Measurements from ENCODE around the gene FRK.
"Not testable (repeated sequence)": the region's sequence is repeated elsewhere in the genome, so short reads cannot be mapped to it uniquely, and the experiment has no call there.

Gene FRK

GRCh38 chr6:116003668-116004067 is 57.0 kb downstream of the FRK start:
- DNase-seq, result no peak

- no peak for DNase-seq
Measured at GRCh38 chr6:116002756-116003155, 57.9 kb downstream of the FRK start.

DNA sequence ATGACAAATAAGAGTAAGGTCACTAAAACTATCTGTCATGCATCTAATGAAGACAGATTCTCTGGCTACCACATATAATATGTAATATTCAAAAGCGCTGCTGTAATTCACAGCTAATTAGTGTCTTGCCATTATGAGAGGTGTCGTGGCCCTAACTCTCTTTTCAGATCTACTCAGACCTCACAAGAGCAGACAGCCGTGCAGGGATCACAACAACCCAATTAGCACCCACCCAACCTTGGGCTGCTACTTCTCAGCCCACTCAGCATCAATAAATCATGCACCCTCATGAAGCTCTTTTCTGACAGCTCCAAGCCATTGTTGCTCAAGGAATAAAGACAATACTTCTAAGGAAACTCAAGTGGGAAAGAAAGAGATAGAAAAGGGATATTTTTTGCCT is 61.5 kb downstream of the FRK start:
- DNase-seq, result no peak

DNA sequence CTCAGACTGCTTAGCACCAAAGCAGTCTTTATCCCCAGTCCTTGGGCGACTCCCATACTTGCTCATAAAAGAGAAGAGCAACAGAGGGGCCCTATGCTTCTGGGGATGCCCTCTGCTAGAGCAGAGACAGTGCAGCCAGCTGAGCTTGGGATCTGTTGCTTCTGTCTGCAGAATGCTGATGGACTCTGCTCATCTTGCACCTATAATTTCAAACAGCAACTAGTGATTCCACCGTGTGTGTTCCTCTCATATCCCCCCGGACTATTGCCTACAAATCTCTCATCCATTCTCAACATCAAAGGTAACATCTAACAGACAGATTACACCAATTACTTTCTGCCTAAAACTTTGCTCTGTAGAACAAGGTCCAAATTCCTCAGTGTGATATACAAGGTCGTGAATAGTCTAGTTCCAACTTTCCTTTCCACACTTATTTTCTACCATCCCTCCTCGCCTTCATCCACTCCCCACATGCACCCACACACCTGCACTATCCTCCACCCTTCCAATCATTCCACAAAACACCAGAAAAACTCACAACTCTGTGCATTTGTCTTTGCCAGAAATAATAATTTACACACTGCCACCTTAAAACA is 62.6 kb downstream of the FRK start:
- no peak for DNase-seq

- no peak for DNase-seq
Measured at GRCh38 chr6:115986026-115986425, 74.7 kb downstream of the FRK start.

DNA sequence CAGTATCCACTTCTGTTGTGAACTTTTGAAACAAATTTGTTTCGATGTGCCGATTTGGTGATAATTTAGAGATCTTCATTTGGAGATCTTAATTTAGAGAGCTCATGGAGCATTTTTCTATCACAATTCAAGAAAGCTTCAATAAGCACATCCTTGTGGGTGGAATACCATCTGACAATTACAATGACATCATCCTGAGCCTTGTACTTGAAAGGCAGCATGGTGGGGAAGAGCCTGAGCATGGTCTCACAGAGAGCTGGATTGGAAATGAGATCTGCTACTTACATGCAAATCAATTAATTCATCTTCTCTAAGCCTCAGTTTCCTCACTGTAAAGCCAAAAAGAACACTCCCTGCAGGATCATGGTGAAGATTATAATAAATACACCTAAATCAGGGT is 75.9 kb downstream of the FRK start:
- DNase-seq, result no peak

GRCh38 chr6:115983998-115984397 is 76.7 kb downstream of the FRK start:
- DNase-seq, result no peak

DNA sequence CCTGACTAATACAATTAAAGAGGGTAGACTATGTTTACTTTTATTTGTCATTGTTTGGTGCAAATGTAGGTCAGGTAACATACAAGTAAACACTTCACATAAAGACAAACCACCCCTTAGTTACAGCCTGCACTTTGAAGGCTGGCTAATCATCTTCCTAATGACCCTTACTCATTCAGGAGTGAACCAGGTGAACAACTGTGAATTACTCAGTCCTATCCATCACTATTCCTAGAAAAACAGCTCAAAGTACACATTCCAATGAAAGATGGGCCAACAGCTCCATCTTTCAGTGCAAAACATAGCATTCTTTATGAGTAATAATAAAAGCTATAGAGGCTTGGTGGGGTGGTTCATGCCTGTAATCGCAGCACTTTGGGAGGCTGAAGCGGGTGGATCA is 78.2 kb downstream of the FRK start:
- DNase-seq, result no peak

DNA sequence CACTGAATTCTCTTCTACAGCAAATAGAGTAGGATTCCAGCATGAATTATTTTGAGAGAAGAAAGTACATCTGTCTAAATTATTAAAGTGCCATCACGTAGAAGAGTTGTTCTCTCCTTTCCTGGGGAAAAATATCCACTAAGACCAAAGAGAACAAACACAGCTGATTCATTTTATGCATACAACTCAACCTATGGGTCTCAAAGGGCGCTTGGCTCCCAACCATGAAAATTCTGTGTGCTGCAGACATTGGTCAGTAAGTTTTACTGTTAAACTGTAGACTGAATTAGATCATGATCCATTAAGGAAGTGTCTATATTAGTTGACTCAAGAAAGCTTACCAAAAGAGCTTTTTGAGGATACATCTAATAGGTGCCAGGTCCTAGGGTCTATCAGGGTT is 83.5 kb downstream of the FRK start:
- DNase-seq, result no peak

DNA sequence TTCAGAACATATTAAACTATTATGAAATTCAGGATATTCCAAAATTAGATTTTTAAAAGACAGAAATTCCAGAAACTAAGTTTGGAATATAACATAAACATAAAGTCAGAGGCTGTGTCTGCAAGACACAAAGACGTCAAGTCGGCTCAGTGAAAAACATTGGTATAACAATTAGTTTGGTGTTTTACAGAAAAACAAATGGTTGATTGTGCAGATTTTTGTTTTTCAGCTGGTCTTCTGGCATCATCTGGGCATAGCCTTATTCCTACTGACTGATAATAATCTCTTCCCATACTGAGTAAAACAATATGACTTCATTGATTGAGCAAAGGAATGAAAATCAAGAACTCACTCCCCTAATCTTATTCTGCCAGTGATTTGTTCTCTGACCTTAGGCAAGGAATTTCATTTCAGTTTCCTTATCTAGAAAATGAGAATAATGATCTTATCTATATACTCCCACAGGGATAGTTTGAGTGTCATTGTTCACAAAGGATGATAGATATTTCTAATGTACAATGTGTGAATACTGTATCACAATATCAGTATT is 84.3 kb downstream of the FRK start:
- DNase-seq, result no peak

DNA sequence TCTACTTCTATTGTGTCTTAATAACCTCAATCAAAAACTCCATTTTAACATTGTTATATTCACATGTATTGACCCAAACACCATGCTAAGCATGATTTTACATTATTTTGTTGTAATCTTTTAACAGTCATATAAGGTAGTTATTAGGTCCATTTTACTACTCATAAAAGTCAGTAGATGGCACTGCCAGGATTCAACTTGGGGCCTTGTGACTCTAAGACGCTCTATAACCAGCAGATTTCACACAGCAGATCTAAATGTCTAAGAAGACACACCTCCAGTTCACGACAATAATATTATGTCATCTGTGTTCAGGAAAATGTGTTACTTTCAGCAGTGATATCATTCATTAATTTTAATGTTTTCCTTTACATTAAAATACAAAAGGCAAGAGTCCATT is 88.0 kb downstream of the FRK start:
- DNase-seq, result no peak

DNA sequence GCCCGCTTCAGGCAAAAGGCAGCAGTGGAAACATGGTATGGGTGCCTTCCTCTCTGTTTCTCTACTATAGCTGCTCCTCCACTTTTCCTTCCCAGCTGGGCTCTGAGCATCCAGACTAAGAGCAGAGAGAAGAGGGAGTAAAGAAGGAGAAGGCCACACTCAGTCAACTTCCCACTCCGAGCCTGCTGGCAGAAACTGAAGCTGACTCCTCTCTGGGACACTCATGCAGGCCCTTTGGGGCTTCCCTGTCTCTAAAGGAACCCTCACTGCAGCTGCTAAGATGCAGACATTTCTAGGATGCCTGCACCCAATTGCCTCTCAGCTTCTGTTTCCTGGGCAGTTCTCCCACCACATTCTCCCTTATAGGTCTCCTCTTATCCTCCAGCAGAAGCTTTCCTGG is 88.9 kb downstream of the FRK start:
- DNase-seq, result no peak

DNA sequence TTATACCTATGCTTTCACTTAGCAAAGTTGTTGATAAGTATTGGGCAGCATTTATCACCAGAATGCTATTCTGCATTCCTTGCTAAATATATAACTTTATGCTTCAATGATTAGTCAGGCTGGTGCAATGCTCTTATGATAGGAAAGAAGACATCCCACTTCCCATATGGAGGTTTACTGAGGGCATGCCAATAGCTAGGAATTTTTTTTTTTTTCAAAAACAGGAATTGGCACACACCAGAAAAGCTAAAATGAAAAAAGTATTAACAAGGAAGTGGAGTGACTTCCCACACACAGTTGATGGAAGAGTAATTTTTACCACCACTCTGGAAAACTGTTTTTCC is 90.8 kb downstream of the FRK start:
- no peak for DNase-seq

DNA sequence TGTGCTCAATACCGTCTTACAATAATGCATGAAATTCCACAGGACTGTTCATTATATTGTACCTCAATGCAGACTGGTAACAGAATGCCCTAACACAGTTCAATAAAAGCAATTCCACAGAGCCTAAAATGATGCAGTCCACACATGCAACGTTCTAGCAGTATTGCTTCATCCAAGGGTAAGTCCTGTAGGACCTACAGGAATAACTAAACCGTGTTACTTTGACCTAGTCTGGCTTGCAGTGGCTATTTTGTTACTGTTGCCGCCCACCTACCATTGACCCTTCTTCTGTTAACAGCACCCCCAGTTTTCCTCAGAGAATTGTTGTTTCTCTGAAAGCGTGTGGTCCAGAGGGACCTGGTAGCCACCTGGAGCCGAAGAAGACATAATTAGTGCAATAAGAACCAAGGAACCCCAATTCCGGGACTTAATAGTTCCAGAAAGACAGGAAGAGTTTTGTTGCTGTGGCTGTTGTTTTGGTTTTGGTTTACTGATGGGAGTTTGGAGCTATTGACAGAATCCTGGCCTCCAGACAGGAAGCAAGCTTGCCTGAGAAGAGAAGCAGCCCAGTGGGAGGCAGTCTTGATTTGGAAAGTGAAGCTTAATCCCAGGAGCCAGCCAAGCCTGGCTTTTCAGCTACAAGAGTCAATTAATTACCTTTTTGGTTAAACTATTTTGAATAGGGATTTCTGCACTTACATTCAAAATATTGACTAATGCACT is 91.3 kb downstream of the FRK start:
- no peak for DNase-seq

- DNase-seq, result not testable (repeated sequence)
Measured at GRCh38 chr6:115960286-115960685, 100.4 kb downstream of the FRK start.

DNA sequence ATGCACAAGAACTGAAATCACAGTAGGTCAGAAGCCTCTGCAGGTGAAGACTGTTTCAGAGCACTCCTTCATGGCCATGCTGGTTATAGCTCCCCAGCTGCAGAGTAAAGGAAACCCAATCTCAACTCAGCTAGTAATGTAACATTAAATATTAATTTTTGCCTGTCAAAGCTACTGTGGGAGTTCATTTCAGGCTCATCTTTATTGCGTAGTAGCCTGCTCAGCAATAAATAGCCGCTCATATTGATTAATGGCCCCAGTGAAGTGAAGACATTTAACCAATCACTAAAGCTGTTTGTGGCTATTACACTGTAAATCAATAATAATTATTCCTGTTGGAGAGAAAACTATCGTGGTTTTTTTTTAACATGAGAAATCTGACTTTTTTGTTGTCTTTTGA is 101.7 kb downstream of the FRK start:
- no peak for DNase-seq

GRCh38 chr6:115954740-115955139 is 106.0 kb downstream of the FRK start:
- no peak for DNase-seq

DNA sequence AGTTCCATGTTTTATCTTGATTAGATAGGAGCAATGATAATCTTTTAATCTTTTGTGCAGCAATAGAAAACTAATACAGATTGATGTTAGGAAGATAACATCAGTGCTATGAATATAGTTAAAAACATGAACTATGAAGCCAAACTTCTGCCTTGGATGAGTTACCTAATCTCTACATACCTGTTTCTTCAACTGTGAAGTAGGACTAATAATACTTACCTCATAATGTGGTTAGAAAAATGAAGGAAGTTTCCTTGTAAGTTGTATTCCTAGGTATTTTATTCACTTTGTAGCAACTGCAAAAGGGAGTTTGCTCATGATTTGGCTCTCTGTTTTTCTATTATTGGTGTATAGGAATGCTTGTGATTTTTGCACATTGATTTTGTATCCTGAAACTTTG is 111.9 kb downstream of the FRK start:
- DNase-seq, result no peak

GRCh38 chr6:115947966-115948541 is 112.6 kb downstream of the FRK start:
- DNase-seq, result no peak

DNA sequence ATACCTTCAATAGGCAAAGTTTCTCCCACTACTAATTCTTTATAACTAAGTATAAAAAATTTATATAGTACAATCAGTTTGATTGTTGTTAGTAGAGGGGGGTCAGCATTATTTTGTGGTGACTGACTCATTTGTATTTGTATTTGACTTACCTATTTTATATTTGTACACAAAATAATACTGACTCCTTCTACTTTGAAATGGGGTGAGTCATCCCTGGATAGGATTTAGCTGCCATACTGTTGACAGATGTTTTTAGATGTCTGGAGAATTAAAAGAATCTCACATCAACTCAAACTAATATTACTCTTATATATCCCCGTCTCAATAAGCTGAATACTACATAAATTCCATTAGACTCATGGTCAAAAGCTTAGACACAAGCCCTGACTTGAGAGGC is 114.9 kb downstream of the FRK start:
- no peak for DNase-seq

GRCh38 chr6:115945306-115945705 is 115.4 kb downstream of the FRK start:
- DNase-seq, result no peak

DNA sequence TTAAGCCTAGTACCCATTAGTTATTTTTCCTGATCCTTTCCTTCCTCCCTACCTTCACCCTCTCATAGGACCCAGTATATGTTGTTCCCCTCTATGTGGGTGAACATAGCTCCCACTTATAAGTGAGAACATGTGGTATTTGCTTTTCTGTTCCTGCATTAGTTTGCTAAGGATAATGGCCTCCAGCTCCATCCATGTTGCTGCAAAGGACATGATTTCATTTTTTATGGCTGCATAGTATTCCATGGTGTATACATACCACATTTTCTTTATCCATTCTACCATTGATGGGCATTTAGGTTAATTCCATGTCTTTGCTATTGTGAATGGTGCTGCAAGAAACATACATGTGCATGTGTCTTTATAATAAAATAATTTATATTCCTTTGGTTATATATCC is 115.9 kb downstream of the FRK start:
- DNase-seq, result not testable (repeated sequence)

DNA sequence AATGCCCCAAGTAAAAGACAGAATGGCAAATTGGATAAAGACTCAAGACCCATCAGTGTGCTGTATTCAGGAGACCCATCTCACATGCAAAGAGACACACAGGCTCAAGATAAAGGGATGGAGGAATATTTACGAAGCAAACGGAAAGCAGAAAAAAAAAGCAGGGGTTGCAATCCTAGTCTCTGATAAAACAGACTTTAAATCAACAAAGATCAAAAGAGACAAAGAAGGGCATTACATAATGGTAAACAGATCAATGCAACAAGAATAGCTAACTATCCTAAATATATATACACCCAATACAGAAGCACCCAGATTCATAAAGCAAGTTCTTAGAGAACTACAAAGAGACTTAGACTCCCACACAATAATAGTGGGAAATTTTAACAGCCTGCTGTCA is 123.2 kb downstream of the FRK start:
- DNase-seq, result not testable (repeated sequence)

DNA sequence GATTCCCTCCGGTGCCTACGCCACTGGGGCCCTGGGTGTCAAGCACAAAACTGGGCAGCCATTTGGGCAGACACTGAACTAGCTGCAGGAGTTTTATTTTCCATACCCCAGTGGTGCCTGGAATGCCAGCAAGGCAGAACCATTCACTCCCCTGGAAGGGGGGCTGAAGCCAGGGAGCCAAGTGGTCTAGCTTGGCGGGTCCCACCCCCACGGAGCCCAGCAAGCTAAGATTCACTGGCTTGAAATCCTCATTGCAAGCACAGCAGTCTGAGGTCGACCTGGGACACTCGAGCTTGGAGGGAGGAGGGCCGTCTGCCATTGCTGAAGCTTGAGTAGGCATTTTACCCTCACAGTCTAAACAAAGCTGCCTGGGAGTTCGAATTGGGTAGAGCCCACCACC is 125.3 kb downstream of the FRK start:
- no peak for DNase-seq

- DNase-seq, result no peak
Measured at GRCh38 chr6:115934829-115935228, 125.9 kb downstream of the FRK start.
